NCI-H460 (cell line): Measurements from ENCODE around the gene MARCHF2. TPM values are rescaled to one million over a fixed set of nuclear protein-coding genes. Genes with fewer than 3 reads are reported as not detected.

Experiments used
- DNase-seq: peaks from one replicate; pipeline ENCODE4 v3.0.0-alpha.2; 2016; ENCODE audit warnings: low read depth; ENCODE audit errors: extremely low read depth
- total RNA-seq: library from RNA; depleted of rRNA; stranded (reverse); fragments of >200 nt; shearing (Covaris generic); gene quantifications from 2 replicates; pipeline ENCODE4 v1.2.3, GENCODE V29; 2014

Gene MARCHF2
- total RNA-seq, 1 experiment from 2014 or later = 15.6 TPM

DNA sequence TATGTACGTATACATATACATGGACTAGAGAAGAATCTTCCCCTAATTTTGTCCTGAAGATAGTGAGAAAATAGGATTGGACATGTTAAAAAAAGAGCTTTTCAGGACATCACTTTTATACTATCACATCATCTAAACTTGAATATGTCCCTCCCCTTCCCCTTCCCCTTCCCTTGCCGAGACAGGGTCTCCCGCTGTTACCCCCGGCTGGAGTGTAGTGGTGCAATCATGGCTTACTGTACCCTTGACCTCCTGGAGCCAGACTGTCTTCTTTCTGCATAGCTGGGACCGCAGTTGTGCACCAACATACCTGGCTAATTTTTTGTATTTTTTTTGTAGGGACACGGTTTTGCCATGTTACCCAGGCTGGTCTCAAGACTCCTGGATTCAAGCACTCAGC, 38.3 kb downstream of the MARCHF2 start:
- DNase-seq = no peak

DNA sequence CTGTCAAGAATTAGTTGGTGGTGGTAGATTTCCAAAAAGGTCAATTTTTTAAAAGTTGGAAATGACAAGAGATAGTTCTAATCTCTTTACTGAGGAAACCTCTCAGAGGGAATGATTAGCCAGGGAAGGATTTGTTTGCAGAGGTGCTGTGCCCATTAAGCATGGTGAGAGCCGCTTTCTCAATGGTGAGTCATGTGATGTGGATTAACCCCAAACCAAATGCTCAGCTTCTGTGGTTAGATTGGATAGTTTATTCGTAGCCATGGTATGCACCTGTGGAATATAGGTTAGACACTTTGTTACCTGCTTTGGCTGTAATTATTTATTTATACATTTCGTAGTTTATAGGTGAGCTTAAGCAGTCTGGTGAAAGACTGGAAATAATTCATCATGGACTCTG, 38.8 kb downstream of the MARCHF2 start:
- no peak for DNase-seq

DNA sequence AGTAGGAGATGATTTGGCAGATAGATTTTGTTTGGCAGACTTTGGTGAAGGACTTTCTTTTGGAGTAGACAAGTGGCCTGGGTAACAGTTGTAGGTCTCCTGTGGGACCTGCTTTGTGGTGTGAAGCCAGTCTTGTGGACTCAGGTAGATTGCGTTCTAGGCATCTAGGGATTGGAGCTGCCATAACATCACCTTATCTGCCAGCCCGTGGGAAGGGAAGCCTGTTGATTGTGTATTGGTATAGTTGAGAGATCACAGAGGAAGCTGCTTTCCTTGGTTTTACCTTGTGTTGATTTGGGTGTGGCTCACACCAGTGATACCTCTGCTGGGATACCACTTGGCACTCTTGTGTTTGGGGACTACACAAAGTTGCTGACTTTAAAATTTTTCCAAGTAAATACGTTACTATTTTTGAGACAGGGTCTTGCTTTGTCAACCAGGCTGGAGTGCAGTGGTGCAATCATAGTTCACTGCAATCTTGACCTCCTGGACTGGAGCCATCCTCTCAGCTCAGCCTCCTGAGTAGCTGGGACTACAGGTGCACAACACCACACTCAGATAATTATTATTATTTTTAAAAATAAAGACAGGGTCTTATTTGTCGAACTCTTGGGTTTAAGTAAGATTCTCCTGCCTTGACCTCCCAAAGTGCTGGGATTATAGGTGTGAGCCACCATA, 39.5 kb downstream of the MARCHF2 start:
- DNase-seq = no peak

DNA sequence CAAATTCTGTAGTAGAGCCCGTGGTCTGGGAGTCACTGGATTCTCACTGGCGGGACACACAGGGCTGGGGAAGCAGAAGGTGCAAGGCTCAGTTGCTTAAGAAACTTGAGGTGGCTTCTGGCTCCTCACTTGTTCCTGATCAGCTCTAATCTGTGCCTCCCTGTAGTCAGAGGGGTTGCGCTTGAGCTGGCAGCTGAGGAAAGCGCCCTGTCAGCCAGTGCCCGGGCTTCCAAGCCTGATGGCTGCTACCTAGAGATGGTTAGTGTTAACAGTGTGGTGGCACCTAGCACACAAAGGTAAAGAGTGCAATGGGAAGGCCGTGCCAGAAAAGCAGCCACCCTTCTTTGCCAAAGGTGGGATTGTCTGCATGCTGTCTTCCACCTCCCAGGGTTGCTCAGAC, 40.5 kb downstream of the MARCHF2 start:
- DNase-seq = no peak

DNA sequence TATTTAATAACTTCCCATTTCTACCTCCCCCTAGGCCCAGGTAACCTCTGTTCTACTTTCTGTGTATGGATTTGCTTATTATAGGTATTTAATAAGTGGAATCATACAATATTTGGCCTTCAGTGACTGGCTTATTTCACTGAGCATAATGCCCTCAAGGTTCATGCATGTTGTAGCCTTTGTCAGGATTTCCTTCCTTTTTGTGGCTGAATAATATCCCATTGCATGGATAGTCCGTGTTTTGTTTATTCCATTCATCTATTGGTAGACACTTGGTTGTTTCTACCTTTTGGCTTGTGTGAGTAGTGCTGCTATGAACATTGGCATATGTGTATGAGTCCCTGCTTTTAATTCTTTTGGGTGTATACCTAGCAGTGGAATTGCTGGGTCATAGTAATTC, 41.1 kb downstream of the MARCHF2 start:
- no peak for DNase-seq

DNA sequence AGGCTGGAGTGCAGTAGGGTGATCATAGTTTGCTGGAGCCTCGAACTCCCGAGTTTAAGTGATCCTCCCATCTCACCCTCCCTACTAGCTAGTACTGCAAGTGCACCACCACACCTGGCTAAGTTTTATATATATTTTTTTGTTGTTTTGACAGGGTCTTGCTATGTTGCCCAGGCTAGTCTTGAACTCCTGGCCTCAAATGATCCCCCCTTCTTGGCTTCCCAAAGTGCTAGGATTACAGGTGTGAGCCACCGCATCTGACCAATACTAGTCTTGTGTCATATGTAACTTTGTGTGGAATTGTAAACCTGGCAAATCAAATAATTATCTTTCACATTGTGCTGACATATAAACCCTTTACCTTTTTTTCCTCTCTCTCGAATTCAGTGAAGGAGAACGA, 41.9 kb downstream of the MARCHF2 start:
- DNase-seq = no peak

DNA sequence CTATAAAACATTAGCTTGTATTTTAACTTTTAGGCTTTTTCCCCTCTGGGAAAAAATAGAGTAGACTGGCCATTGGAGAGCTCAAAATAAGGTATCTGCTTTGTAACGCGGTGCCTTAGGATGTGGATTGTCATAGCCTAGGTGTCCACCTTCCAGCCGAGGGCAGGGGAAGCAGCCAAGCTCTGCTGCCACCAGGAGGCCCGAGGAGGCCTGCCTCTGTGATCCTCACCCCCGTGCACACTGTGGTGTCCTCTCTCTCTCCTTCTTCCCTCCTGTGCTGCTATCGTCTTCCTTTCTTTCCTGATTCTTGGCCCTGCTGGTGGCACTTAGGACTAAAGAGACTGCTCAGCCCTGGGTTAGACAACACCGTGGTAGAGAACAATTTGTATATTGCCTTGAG, 43.0 kb downstream of the MARCHF2 start:
- no peak for DNase-seq

DNA sequence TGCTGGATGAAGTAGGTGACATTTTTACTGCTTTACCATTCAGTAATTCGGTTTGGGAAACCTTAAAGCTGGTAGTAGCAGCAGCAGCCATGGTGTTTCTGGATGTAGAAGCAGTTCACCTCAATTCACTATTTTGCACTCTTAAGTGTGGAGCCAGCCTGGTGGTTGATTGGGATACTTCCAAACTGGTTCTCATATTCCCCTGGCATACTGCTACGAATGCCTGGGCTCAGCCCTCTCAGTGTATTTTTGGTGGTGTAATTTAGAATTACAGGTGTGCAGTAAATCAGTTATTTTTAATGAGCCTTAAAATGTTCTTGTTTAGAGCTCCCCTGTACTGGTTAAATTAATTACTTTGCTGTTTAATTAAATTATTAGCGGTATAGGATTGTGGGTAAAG, 44.1 kb downstream of the MARCHF2 start:
- no peak for DNase-seq

DNA sequence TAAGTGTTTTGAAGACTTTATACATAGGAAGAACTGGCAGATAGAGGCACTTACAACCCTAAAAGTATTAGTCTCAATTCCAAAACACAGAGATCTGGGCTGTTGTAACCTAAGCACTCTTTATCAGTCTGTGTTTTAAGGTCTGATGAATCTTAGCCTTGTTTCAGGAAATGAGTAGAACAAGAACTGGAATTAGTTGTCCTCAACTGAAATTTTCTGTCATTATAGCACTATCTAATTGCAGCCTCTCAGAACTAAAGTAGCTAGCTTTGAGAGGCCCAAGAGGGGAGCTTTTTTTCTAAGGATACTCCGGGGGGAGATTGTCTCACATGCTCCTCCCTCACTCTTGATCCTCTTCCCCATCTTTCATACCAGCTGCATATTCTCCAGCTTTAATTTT, 44.7 kb downstream of the MARCHF2 start:
- no peak for DNase-seq

DNA sequence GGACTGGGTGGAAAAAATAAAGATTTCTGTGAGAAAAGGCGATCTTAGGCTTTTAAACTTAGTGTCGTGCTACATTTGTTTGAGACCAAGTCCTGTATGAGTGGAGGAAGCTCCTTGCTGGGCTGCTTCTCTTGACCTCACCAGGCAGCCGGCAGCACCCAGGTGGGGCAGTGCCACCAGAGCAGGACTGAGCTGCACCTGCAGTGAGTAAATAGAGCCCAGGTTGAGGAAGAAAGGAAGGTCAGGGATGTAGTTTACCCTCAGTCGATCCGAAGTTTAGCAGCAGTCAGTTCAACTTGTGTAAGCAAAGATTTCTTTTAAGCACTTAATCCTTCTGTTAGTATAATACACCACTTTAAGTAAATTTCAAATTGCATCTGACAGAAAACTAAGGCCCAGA, 45.3 kb downstream of the MARCHF2 start:
- no peak for DNase-seq

DNA sequence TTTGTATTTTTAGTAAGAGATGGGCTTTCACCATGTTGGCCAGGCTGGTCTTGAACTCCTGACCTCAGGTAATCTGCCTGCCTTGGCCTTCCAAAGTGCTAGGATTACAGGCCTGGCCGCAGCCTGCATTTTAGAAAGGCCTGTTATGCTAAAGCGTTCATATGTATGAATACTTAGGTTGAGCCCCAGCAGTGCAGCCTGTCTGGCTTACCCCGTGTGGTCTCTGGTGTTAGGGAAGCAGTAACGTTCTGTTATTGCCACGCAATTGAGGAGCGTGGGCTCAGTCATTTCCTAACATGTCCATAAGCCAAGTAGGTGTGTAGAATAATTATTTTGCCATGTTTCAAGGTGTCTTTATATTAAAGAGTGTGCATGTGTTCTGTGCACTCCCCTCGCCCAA, 46.0 kb downstream of the MARCHF2 start:
- no peak for DNase-seq

DNA sequence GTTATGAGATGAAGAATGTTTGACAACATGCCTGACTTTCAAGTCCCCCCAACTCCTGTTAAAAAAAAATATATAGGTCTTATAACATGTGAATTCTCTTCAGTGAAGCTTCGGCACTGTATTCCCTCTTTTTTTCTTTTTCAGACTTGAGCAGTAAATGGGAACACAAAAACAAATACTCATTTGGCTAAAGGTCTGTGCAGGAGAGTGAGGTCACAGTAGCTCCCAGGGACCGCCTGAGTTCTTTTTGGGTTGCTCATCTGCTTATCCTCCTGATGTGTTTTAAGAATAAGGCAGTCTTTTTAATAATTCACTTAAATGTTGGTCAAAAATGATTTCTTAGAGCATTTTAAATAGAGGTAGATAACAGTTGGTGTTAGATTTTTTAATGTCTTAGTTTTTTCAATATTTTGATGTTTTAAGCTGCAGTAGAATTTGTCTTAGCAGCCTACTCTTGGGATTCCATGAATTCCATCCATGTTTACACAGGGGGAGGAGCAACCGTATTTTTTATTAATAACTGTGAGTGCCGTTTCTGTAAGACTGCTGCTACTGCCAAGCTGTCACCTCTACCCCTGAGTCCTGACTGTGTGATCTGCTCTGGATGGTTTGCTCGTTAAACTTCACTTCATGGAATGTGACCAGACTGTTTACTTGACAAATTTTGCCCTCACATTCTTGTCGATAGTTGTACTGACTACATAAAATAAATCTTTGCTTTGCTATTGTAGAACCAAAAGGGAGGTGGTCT, 46.6 kb downstream of the MARCHF2 start:
- DNase-seq = no peak

DNA sequence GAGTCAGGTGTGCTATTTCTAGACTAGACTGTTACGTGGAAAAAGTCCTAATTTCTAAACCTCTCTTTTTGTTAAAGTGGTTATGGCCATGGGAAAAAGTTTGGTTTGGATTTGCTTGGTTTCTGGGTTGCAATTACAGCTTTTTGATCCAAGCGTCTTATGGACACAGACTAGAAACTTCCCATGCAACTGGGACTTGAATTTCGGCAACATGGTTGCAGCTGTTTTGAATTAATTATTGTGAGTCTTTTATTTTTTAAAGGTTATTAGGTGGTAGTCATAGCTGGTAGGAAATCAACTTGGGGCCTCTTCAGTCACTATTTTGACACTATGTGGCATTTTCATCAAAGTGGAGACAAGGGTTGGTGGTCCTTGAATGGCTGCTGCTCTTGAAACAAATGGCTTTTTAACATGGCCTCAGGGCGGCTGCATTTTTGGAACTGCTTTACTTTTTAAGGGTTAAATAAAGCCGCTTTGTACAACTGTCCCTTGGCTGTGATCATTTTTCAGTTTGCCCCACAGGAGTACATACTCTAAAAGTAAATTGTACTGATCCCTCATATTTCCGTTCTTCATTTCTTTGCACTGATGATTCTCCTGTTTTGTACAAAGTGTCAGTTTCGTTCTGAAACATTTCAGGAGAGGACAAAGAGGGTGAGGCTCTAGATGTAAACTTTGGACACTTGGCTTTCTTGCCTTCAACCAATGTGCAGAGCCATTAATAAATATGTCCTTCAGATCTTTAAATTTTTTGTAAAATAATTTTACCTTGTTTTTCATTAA, 47.6 kb downstream of the MARCHF2 start:
- DNase-seq = no peak

DNA sequence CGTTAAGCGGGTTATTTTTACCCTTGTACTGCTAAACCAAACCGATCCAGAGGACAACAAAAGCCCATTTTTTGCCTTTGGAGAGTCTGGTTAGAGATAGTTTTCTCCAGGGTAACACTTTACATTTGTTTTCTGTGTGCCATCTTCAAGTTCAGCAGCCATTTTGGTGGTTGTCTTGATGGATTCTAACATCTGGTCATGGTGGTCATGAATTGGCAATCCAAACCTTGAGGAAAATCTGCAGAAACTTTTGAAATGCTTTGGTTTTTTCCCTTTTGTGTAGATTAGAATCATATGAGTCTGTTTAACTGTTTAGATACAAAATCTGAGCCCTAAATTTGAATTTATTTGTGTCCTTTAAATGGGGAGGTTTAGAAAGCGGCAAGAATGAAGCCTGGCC, 48.3 kb downstream of the MARCHF2 start:
- DNase-seq = no peak

DNA sequence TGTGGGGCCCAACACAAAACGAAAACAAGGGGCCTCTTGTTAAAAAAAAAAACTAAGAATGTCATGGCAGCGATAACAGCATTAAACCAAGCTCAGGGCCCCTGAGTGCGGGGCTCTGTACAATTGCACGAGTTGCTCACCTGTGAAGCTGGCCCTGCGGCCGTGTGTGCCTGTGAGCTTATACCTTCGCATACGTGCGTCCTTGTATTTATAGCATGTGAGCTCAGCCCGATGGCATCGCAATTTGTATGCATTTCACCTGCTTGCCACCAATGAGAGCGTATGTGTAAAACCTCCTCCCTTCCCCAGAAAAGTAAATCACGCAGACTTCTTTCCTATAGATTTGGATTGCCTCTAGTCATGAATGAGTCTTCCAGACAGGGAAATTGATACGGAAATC, 48.8 kb downstream of the MARCHF2 start:
- DNase-seq = no peak

DNA sequence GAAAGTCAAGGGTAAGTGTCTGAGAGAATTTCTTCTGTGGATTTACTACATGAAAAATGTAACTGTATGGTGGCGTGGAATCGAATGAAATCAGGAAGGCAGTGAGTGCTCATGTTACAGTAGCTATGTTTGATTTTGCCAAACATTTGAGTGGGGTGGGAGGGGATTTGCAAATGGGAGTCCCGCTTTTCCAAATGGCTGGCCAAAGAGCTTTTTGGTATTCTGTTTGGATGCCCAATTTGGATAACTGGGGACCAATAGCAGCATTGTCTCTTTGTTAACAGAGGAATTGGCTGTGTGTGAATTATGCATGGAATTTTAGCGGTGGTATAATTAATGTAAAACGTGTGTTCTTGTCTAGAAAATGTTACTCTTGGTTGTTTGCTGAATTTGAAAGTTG, 49.5 kb downstream of the MARCHF2 start:
- DNase-seq = no peak

DNA sequence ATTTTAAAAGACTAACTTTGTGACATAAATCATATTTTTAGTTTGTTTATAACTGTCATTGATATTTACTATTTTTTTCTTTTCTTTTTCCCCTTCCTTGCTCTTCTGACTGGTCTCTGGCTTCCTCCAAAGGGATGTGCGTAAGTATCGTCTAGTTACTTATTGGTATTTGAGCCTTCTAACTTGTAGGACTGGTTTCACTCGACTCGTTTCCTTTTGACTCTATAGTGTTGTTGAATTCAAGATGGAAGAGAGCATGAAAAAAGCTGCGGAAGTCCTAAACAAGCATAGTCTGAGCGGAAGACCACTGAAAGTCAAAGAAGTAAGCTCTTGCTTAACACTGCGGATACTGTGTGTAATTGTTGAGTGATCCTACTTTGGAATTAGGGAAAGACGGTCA, 50.3 kb downstream of the MARCHF2 start:
- no peak for DNase-seq

DNA sequence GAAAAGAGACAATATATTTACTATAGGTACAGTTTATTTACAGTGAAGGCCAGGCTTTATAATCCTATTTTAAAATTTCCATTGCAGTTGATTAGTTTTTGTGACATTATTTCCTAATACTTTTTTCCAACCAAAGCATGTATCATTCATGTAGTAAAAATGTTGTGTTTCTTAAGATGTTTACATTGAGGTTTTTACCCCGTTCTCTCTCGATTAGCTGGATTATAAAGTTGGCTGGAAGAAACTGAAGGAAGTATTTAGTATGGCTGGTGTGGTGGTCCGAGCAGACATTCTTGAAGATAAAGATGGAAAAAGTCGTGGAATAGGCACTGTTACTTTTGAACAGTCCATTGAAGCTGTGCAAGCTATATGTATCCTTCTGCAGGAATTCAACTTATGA, 52.9 kb downstream of the MARCHF2 start:
- DNase-seq = no peak

DNA sequence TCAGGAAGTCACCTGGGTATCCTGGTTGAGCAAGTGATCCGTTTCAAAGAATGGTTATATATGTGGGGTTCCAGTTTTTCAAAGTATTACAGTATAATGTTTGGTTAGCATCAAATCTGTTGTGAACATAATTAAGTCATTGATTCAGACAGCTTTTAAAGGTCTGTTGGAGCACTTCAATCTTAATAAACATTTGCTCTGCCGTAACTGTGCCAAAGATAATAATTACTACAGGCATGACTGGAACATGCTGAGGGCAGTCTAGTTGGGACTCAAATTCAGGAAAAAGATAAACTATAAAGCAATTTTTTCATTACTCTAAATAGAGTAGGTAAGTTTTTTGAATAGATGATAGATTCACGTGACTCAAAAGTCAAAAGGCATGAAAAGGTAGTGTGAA, 55.0 kb downstream of the MARCHF2 start:
- DNase-seq = no peak

DNA sequence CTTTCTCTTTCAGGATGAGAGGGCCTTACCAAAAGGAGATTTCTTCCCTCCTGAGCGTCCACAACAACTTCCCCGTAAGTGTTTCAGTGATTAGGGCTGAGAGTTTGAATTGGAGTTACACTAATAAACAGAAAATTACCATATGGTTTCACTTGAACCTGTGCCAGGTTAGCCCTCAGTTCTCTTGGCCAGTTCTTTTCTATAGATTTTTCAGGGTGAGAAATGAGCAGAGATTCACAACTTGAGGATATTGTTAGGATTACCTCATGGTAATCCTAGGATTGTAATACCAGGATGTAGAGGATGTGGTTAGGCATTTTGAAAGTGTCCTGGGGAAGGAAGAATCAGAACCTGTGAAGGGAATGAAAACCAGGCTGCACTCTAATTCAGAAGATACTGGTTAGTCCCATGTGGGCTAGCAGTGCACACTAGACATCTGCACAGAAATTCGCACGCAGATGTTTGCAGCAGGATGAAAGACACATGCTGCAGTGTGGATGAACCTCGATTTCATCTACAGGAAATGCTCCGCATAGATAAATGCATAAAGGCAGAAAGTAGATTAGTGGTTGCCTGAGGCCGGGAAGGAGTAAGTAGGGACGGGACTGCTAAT, 55.8 kb downstream of the MARCHF2 start:
- no peak for DNase-seq

DNA sequence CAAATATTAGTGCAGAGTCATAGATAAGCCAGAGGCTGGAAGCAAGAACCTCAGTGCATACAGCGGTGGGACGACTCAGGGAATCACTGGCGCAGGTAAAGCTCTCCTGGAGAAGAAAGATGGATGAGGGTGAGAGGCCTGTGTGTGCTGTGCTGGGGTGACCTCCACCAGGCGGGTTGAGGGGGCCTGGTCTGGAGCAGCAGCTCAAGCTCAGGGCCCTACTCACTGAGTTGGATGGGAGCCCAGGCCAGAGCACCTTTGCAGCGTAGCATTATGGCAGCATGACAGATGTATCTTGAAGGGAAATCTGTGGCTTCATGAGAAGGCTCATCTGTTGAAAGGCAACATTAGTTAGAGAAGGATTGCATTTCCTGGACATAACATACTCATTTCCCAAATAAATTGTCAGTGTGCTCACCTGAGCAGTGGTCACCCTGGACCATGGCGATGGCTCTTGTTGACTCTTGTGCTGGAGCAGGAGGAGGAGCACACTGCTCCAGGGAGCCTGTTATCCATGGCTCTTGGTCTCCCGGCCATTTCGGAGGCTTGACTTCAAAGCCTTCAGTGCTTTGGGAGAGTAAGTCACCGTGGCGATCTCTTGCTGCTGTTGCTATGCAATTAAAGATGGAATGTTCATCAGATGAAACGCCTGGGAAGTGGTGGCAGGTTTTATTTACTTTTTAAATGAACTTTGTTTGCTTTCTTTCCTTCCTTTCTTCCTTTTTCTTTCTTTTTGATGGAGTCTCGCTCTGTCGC, 56.7 kb downstream of the MARCHF2 start:
- no peak for DNase-seq
